ENCODE data around the gene SLC48A1. TPM values are rescaled to one million over a fixed set of nuclear protein-coding genes. Genes with fewer than 3 reads are reported as not detected.

SLC48A1 gene
- polyA plus RNA-seq, 1 donor (not counting 4 experiments of a cell fraction or from before 2014, with no cell fraction given): 8.1 TPM

DNA sequence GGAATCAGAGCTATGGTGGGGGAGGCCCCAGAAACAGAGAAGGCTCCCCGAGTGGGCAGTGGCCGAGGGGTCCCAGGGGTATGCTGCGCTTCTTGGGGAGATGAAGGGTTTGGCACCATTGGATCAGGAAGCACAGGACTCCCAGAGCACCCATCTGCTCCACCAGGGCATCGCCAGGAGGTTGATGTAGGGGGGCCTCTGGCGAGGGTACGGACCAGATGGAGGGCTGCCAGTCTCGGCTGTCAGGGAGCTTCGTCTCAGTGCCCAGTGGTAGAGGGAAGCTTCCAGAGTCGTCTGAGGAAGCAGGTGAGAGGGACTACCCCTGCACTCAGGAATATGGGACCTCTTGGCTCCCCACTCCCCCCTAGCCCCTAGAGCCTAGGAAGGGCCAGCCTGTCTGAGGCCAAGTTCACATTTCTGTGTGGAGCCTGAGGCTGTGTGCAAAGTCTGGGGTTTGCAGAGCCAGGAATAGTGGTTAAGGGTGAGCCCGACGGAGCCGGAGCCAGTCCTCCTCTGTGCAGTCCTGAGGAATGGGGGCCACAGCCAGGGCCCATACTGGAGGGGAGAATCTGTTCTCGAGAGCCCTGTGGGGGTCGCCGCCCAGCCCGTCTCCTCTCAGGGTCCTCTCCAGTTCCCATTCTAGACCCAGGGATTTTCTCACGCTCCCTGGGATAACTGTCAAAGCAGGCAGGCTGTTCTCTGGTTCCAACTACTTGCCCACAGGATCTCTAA is 10.2 kb downstream of the SLC48A1 start:
- DNase-seq (ENCODE audit: low read depth, low spot score): no peak
- H3K4me3 ChIP-seq (ENCODE audit: control insufficient read depth in 2 of 3, extremely low read depth in 1 of 3, insufficient read depth in 2 of 3, low read depth in 1 of 3, low read length in 3 of 3): no peak overlapping the region
- H3K27me3 ChIP-seq (ENCODE audit: control insufficient read depth, extremely low read depth, insufficient read depth, low read length): no peaks in the 10 kb centered on the region
- H3K36me3 ChIP-seq (ENCODE audit: control insufficient read depth in 2 of 2, extremely low read depth in 1 of 2, insufficient read depth in 2 of 2, low read length in 2 of 2): peaks cover 27 to 47% of the 10 kb centered on the region in 2 experiments
- H3K9me3 ChIP-seq (ENCODE audit: control insufficient read depth, low read depth, low read length): no peaks in the 10 kb centered on the region
- no peak for FAIRE-seq
- H3K4me2 ChIP-seq (ENCODE audit: control insufficient read depth, extremely low read depth, insufficient read depth, low read depth, low read length): peak overlapping the region; percentile 44
- no peak overlapping the region for H2AFZ ChIP-seq (ENCODE audit: control insufficient read depth, low read length)
- peak overlapping the region; percentile 50 for H3K27ac ChIP-seq (ENCODE audit: control insufficient read depth, insufficient read depth, low read length)
- no peak for TF ChIP-seq EZH2 (IDR thresholded peaks at IDR 0.05; ENCODE audit: low read length)
- TF ChIP-seq, protein P1, sequence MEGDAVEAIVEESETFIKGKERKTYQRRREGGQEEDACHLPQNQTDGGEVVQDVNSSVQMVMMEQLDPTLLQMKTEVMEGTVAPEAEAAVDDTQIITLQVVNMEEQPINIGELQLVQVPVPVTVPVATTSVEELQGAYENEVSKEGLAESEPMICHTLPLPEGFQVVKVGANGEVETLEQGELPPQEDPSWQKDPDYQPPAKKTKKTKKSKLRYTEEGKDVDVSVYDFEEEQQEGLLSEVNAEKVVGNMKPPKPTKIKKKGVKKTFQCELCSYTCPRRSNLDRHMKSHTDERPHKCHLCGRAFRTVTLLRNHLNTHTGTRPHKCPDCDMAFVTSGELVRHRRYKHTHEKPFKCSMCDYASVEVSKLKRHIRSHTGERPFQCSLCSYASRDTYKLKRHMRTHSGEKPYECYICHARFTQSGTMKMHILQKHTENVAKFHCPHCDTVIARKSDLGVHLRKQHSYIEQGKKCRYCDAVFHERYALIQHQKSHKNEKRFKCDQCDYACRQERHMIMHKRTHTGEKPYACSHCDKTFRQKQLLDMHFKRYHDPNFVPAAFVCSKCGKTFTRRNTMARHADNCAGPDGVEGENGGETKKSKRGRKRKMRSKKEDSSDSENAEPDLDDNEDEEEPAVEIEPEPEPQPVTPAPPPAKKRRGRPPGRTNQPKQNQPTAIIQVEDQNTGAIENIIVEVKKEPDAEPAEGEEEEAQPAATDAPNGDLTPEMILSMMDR (optimal IDR thresholded peaks at IDR 0.05 in 1 of 3, IDR thresholded peaks at IDR 0.05 in 1 of 3, conservative IDR thresholded peaks at IDR 0.05 in 1 of 3; ENCODE audit: extremely low read depth in 1 of 3, insufficient read depth in 2 of 3, low read length in 3 of 3): no peak
- H3K4me1 ChIP-seq (ENCODE audit: control insufficient read depth, extremely low read depth, insufficient read depth, low read length): peaks cover 23% of the 10 kb centered on the region
- H4K20me1 ChIP-seq (ENCODE audit: control insufficient read depth, extremely low read depth, insufficient read depth, low read length): no peaks in the 10 kb centered on the region
- no peaks in the 10 kb centered on the region for H3K79me2 ChIP-seq (ENCODE audit: control insufficient read depth, insufficient read depth, low read length)
- H3K9me1 ChIP-seq (ENCODE audit: control insufficient read depth, extremely low read depth, insufficient read depth, low read length): no peaks in the 10 kb centered on the region
- dilution Hi-C loops (cut with MboI; ENCODE audit: extremely low pct_ligation_motif_present, low sequenced_read_pairs): no loop called here
- H3K9ac ChIP-seq (ENCODE audit: control insufficient read depth, extremely low read depth, insufficient read depth, low read length): peak overlapping the region; percentile 40

DNA sequence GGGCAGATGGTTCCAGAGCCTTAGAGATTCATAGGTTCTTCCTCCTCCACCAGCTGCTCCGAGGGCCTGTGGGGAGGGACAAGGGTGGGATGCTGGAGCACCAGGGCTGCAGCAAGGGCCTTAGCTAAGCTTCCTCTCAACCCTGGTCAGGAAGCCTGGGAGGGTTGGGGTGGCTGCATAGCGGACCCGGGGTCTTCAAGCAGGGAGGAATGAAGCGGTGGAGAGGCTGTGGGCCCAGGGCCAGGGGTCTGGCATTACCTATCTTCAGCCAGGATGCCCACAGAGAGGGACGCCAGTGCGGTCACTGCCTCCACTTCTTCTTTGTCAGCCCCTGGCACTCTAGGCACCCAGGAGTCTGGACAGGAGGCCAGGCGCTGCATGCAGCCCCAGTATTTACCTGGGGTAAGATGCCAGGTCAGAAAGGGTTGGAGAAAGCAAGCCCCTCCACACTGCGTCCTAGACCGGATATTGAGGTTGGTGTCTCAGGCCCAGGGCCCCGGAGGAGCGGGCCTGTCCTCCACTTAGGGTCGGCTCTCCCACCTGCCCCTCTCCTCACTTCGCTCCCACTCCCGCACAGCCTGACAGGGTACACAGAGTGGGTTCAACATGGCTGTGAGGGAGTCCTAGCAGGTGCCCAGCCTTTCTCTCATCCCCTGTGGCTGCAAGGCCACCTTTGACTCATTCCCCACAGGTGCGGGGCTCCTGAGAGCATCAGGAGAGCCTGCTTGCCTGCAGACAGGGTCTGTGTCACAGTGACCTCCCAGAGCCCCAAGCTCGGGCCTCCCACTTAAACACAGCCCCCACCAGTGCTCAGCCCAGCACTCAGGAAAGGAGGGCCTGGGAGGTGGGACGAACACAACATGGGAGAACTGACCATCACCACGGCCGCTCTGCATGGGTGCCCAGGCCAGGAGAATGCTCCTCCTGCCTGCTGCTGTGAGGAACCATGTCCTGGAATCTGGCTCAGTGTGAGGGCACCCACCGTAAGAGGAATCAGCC is 11.1 kb downstream of the SLC48A1 start:
- no peaks in the 10 kb centered on the region for H3K79me2 ChIP-seq (ENCODE audit: control insufficient read depth, insufficient read depth, low read length)
- H3K9me3 ChIP-seq (ENCODE audit: control insufficient read depth, low read depth, low read length): no peaks in the 10 kb centered on the region
- H4K20me1 ChIP-seq (ENCODE audit: control insufficient read depth, extremely low read depth, insufficient read depth, low read length): no peaks in the 10 kb centered on the region
- no peak overlapping the region for H2AFZ ChIP-seq (ENCODE audit: control insufficient read depth, low read length)
- DNase-seq (ENCODE audit: low read depth, low spot score): no peak
- H3K9me1 ChIP-seq (ENCODE audit: control insufficient read depth, extremely low read depth, insufficient read depth, low read length): no peaks in the 10 kb centered on the region
- no peak overlapping the region for H3K9ac ChIP-seq (ENCODE audit: control insufficient read depth, extremely low read depth, insufficient read depth, low read length)
- H3K27me3 ChIP-seq (ENCODE audit: control insufficient read depth, extremely low read depth, insufficient read depth, low read length): no peaks in the 10 kb centered on the region
- H3K27ac ChIP-seq (ENCODE audit: control insufficient read depth, insufficient read depth, low read length): no peak overlapping the region
- TF ChIP-seq, protein P1 (optimal IDR thresholded peaks at IDR 0.05 in 1 of 3, IDR thresholded peaks at IDR 0.05 in 1 of 3, conservative IDR thresholded peaks at IDR 0.05 in 1 of 3; ENCODE audit: extremely low read depth in 1 of 3, insufficient read depth in 2 of 3, low read length in 3 of 3): no peak
- no peak for TF ChIP-seq EZH2 (IDR thresholded peaks at IDR 0.05; ENCODE audit: low read length)
- no peak overlapping the region for H3K4me2 ChIP-seq (ENCODE audit: control insufficient read depth, extremely low read depth, insufficient read depth, low read depth, low read length)
- H3K4me3 ChIP-seq (ENCODE audit: control insufficient read depth in 2 of 3, extremely low read depth in 1 of 3, insufficient read depth in 2 of 3, low read depth in 1 of 3, low read length in 3 of 3): no peak overlapping the region
- dilution Hi-C loops (cut with MboI; ENCODE audit: extremely low pct_ligation_motif_present, low sequenced_read_pairs): no loop called here
- no peak for FAIRE-seq
- H3K4me1 ChIP-seq (ENCODE audit: control insufficient read depth, extremely low read depth, insufficient read depth, low read length): peaks cover 23% of the 10 kb centered on the region
- H3K36me3 ChIP-seq (ENCODE audit: control insufficient read depth in 2 of 2, extremely low read depth in 1 of 2, insufficient read depth in 2 of 2, low read length in 2 of 2): peaks cover 35 to 55% of the 10 kb centered on the region in 2 experiments
